Pancreas (tissue), 10 donors: ENCODE measurements around the gene GPR101. TPM values are rescaled to one million over a fixed set of nuclear protein-coding genes. Genes with fewer than 3 reads are reported as not detected.

ENCODE experiments used
- ATAC-seq, 4 donors: fragments of 200-7000 bp; cut with Tn5 transposase; one replicate each; pipeline versions ENCODE4 v1.8.0 to v1.9.1; 2020; ENCODE audit warnings: mild to moderate bottlenecking in 4 of 4, moderate library complexity in 4 of 4
- DNase-seq, 6 donors: peaks; one replicate each; pipeline ENCODE4 v3.0.0-alpha.2; 2020
- FAIRE-seq: peaks from 2 replicates; lab custom pipeline; 2012; peaks lifted over from hg19 to GRCh38; lab: Jason Lieb, UNC
- H3K27ac ChIP-seq, 4 donors: fragments of 200-600 bp; sonication (generic); 1 replicate in 3 of 4; 2 replicates in 1 of 4; pipeline versions ENCODE4 v1.5.0 to v1.8.0; 2020
- H3K27me3 ChIP-seq, 4 donors: fragments of 200-600 bp; one replicate each; pipeline ENCODE4 v1.8.0; 2021
- H3K36me3 ChIP-seq, 3 donors: fragments of 200-600 bp; sonication (generic) in 1 of 3; one replicate each; pipeline versions ENCODE4 v1.5.0 to v1.8.0; 2020 to 2021
- H3K4me1 ChIP-seq, 3 donors: fragments of 200-600 bp; one replicate each; pipeline ENCODE4 v1.8.0; 2021
- H3K4me3 ChIP-seq, 4 donors: fragments of 200-600 bp; sonication (generic) in 2 of 4; one replicate each; pipeline versions ENCODE4 v1.5.0 to v1.8.0; 2020 to 2021
- H3K9me3 ChIP-seq, 4 donors: fragments of 200-600 bp; one replicate each; pipeline ENCODE4 v1.8.0; 2021
- whole genome bisulfite sequencing, 2 donors: extraction: QIAGEN DNeasy Blood & Tissue Kit; methylation state at CpG; one replicate each; pipeline ENCODE4 v1.1.7; 2013; 5-methylcytosine and 5-hydroxymethylcytosine counted together
- intact Hi-C, 3 donors: fragments of 100-400 bp; cut with DNase I; formaldehyde crosslinking; loops; one replicate each; pipeline versions ENCODE4 v1.11.1 to v1.14.2; 2022
- polyA plus RNA-seq, 2 donors: library from polyadenylated mRNA; stranded (reverse); fragments of 200-250 nt; gene quantifications; one replicate each; pipeline ENCODE4 v1.2.3, GENCODE V29; 2013
- total RNA-seq, 6 donors: library from RNA; stranded (reverse); fragmentation: NEBNext Ultra II Directional in 4 of 6; extraction: Animal tissue kit (Norgen Biotek cat#: 25700) in 4 of 6; gene quantifications; one replicate each; pipeline versions ENCODE4 v1.2.1 to v1.2.4, GENCODE V29; 2021 to 2023
- TF ChIP-seq, protein P1 (sequence below), 4 donors: fragments of 200-600 bp; sonication (generic) in 3 of 4; IDR thresholded peaks; one replicate each; pipeline versions ENCODE4 v1.5.0 to v1.8.0; 2021; ENCODE audit warnings: antibody characterized with exemption in 4 of 4
- donor health status: healthy with polysubstance abuse.
- donor health status: DM: no; HTN: no; CAD: no; lungs with moderate emphysema.
- donor health status: DM: no; HTN: no; CAD: no.
- donor health status: control.
- donor health status: control.
- donor health status: Bipolar disorder and iron deficiency.
- donor health status: DM: yes; HTN: yes; CAD: no.
- donor health status: DM: no; HTN: no; CAD: no.
- donor health status: DM: no; HTN: no; CAD: no.
- donor health status: DM: yes; HTN: yes; CAD: no.

The GPR101 gene
- total and polyA plus RNA-seq, 8 donors = not detected

DNA sequence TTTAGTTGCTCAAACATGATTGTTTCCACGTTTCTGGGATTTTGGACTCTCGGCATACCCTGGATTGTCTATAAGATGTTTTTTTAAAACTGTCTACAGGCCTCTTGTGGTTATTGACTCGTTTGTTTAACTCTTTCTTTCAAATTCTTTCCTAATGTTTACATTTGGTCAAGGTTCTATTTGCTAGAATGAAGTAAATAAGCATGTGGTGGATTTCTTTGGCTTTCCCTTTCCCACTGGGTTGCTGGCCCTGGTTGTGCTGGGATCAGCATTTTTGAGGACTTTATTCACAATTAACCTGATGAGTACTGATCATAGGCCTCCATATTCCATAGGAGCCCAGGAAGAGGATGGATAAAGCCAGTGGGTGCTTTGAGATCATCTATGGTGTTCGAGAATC is 11.1 kb upstream of the GPR101 start:
- Histone ChIP-seq H3K4me1 (no peaks in the 10 kb centered on the region), H3K36me3 (no peaks in the 10 kb centered on the region), H3K9me3 (no peaks in the 10 kb centered on the region), H3K27ac (no peak overlapping the region), H3K27me3 (peaks cover 0 to 16% (median 2%) of the 10 kb centered on the region in 4 donors), H3K4me3 (no peak overlapping the region)
- WGBS, 2 donors = 34 to 45% methylated on average over 4 of the region's 4 CpGs
- TF ChIP-seq, protein P1, sequence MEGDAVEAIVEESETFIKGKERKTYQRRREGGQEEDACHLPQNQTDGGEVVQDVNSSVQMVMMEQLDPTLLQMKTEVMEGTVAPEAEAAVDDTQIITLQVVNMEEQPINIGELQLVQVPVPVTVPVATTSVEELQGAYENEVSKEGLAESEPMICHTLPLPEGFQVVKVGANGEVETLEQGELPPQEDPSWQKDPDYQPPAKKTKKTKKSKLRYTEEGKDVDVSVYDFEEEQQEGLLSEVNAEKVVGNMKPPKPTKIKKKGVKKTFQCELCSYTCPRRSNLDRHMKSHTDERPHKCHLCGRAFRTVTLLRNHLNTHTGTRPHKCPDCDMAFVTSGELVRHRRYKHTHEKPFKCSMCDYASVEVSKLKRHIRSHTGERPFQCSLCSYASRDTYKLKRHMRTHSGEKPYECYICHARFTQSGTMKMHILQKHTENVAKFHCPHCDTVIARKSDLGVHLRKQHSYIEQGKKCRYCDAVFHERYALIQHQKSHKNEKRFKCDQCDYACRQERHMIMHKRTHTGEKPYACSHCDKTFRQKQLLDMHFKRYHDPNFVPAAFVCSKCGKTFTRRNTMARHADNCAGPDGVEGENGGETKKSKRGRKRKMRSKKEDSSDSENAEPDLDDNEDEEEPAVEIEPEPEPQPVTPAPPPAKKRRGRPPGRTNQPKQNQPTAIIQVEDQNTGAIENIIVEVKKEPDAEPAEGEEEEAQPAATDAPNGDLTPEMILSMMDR (IDR thresholded peaks at IDR 0.05) = no peak
- DNase-seq (no peak), FAIRE-seq (no peak), ATAC-seq (no peak)
- intact Hi-C loops = no loop called here

DNA sequence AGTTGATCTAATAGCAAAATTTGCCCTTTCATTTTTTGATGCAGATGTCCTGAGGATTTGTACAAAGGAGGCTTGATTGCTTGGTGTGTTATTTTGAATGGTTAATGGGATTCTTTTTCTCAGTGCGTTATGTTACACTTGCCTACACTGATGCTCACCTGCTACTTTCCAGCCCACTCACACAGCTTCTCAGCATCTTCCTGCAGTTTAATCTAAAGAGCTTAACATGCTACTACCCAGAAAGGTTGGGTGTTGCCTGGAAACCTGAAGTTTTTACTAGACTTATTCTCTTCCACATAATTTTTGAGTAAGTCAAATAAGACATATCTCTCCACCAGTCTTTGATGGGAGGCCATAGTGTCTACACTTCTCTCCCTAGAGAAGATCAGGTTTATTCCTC is 9.9 kb upstream of the GPR101 start:
- intact Hi-C loops = no loop called here
- FAIRE-seq (no peak), ATAC-seq (no peak), DNase-seq (no peak)
- Histone ChIP-seq H3K4me3 (no peak overlapping the region), H3K4me1 (no peaks in the 10 kb centered on the region), H3K36me3 (no peaks in the 10 kb centered on the region), H3K27ac (no peak overlapping the region), H3K27me3 (peaks cover 0 to 16% (median 2%) of the 10 kb centered on the region in 4 donors), H3K9me3 (no peaks in the 10 kb centered on the region)
- 85 to 94% methylated on average over 1 of the region's 1 CpG for WGBS, 2 donors
- TF ChIP-seq, protein P1 (IDR thresholded peaks at IDR 0.05) = no peak

DNA sequence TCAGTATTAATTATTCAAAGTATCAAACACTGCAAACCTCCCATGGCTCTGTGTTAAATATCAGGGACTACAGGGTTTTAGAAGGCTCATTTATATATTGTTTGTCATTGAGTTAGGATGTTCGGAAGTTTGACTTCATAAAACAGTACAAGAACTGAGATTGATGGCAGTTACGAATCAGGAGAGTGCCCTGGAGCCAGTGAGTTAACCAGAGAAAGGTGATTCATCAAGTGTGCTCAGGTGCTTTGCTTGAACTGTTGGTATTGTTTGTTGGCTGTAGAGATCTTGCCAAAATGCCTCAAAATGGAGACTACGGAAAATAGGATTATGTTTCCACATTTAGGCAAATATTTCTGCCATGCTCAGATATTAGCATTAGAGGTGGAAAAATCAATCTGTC is 7.5 kb upstream of the GPR101 start:
- TF ChIP-seq, protein P1 (IDR thresholded peaks at IDR 0.05) = no peak
- WGBS, 2 donors = 62 to 64% methylated on average over 3 of the region's 3 CpGs
- peaks cover 0 to 9% (median 2%) of the 10 kb centered on the region in 4 donors for H3K27me3 ChIP-seq
- ATAC-seq (no peak), FAIRE-seq (no peak), DNase-seq (no peak)
- no peaks in the 10 kb centered on the region for H3K4me1 ChIP-seq
- H3K4me3 ChIP-seq = no peak overlapping the region
- H3K9me3 ChIP-seq = no peaks in the 10 kb centered on the region
- intact Hi-C loops = no loop called here
- H3K36me3 ChIP-seq = no peaks in the 10 kb centered on the region
- H3K27ac ChIP-seq = no peak overlapping the region

DNA sequence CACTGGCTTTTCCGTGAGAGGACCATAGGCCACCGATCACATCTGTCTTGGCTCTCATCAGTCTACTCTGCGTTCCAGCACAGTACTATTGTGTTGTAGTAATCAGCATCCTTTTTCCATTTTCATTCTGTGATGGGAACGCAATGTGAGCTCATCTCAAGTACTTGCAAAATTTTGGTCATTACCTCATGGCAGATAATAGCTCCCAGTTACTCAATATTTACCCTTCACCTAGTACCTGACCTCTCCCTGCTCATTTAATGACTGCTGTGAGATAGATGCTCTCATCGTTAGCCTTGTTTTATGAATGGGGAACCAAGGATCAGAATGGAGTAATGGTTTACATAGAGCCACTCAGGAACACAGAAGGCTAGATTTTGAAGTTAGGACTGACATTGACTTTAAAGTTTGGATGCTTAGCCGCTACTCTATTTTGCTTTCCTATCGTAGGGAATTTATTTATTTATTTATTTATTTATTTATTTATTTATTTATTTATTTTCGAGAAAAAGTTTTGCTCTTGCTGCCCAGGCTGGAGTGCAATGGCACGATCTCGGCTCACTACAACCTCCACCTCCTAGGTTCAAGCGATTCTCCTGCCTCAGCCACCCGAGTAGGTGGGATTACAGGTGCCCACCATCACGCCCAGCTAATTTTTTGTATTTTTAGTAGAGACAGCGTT is 6.5 kb upstream of the GPR101 start:
- no peaks in the 10 kb centered on the region for H3K36me3 ChIP-seq
- ATAC-seq = no peak

DNA sequence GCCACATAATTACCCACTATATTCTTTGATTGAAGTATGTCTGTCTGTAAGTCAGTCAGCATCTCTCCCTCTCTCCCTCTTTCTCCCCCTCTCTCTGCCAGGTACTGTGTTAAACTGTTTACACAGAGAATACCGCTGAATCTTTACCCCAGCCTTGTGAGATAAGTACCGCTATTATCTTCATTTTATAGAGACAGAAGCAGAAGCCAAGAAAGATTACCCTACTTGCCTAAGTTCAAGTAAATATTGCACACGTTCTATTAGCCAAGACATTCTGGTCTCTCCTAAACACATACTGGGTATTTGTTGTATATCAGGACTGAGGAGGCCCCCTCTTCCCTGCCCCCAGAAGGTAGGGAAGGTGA is 695 bp upstream of the GPR101 start:
- peaks cover 0 to 31% (median 0%) of the 10 kb centered on the region in 4 donors for H3K27me3 ChIP-seq
- WGBS, 2 donors = 3 to 11% methylated on average over 3 of the region's 3 CpGs
- FAIRE-seq = no peak

More for the DNA sequence above, 6.5 kb upstream of the GPR101 start:
- no peak for FAIRE-seq
- DNase-seq = no peak
- no peak overlapping the region for H3K4me3 ChIP-seq
- 68 to 79% methylated on average over 14 of the region's 14 CpGs for WGBS, 2 donors
- no peaks in the 10 kb centered on the region for H3K9me3 ChIP-seq
- no peaks in the 10 kb centered on the region for H3K4me1 ChIP-seq
- H3K27me3 ChIP-seq = peaks cover 0 to 9% (median 2%) of the 10 kb centered on the region in 4 donors
- TF ChIP-seq, protein P1 (IDR thresholded peaks at IDR 0.05) = no peak
- H3K27ac ChIP-seq = no peak overlapping the region
- intact Hi-C loops = no loop called here

More for the DNA sequence above, 695 bp upstream of the GPR101 start:
- TF ChIP-seq, protein P1 (IDR thresholded peaks at IDR 0.05) = no peak
- intact Hi-C loops = no loop called here
- H3K9me3 ChIP-seq = no peaks in the 10 kb centered on the region
- DNase-seq (no peak), ATAC-seq (no peak)
- no peaks in the 10 kb centered on the region for H3K4me1 ChIP-seq
- no peaks in the 10 kb centered on the region for H3K36me3 ChIP-seq
- no peak overlapping the region for H3K27ac ChIP-seq
- H3K4me3 ChIP-seq = no peak overlapping the region
